Mesendoderm (in vitro differentiated cells): Measurements from ENCODE around the gene ABHD2.

Source experiments
- DNase-seq: peaks from one replicate; pipeline ENCODE4 v3.0.0; 2013
- H2AK5ac ChIP-seq: 2 replicates; pipeline ENCODE4 v1.6.1; 2013; ENCODE audit warnings: low read length, inconsistent platforms
- H2BK120ac ChIP-seq: 2 replicates; pipeline ENCODE4 v1.6.1; 2013; ENCODE audit warnings: low read depth, mild to moderate bottlenecking, low read length, moderate library complexity, mixed read lengths
- H2BK15ac ChIP-seq: replicated peaks from 2 replicates; pipeline ENCODE4 v1.6.1; 2013; ENCODE audit warnings: low read depth, mild to moderate bottlenecking, moderate library complexity
- H2BK5ac ChIP-seq: 2 replicates; pipeline ENCODE4 v1.6.1; 2013; ENCODE audit warnings: low read length, inconsistent platforms
- H3K18ac ChIP-seq: 2 replicates; pipeline ENCODE4 v1.6.1; 2013; ENCODE audit warnings: mild to moderate bottlenecking, low read length, mixed read lengths
- H3K23ac ChIP-seq: one replicate; pipeline ENCODE4 v1.6.1; 2013; ENCODE audit warnings: low read length
- H3K27ac ChIP-seq: 2 replicates; pipeline ENCODE4 v1.5.1; 2013; ENCODE audit warnings: low read depth, mild to moderate bottlenecking, inconsistent platforms, low read length, moderate library complexity
- H3K27me3 ChIP-seq: 2 replicates; pipeline ENCODE4 v1.6.1; 2013; ENCODE audit warnings: low read length, control low read depth, mild to moderate bottlenecking, inconsistent platforms; ENCODE audit not compliant: insufficient read depth, poor library complexity
- H3K36me3 ChIP-seq: 2 replicates; pipeline ENCODE4 v1.6.1; 2013; ENCODE audit warnings: low read length, inconsistent platforms; ENCODE audit not compliant: control insufficient read depth, insufficient read depth
- H3K4ac ChIP-seq: one replicate; pipeline ENCODE4 v1.6.1; 2013; ENCODE audit warnings: low read depth, mild to moderate bottlenecking, low read length, moderate library complexity
- H3K4me1 ChIP-seq: 2 replicates; pipeline ENCODE4 v1.6.1; 2013; ENCODE audit warnings: low read depth, low read length, inconsistent platforms; ENCODE audit not compliant: control insufficient read depth
- H3K4me2 ChIP-seq: 2 replicates; pipeline ENCODE4 v1.6.1; 2013; ENCODE audit warnings: low read length
- H3K4me3 ChIP-seq: 2 replicates; pipeline ENCODE4 v1.5.1; 2013; ENCODE audit warnings: mild to moderate bottlenecking, low read length
- H3K56ac ChIP-seq: one replicate; pipeline ENCODE4 v1.6.1; 2013; ENCODE audit warnings: low read length
- H3K79me1 ChIP-seq: 2 replicates; pipeline ENCODE4 v1.6.1; 2013; ENCODE audit warnings: low read length, inconsistent platforms
- H3K79me2 ChIP-seq: 2 replicates; pipeline ENCODE4 v1.6.1; 2013; ENCODE audit warnings: mild to moderate bottlenecking, low read length; ENCODE audit not compliant: control insufficient read depth, insufficient read depth
- H3K9ac ChIP-seq: 2 replicates; pipeline ENCODE4 v1.6.1; 2013; ENCODE audit warnings: low read length, inconsistent platforms
- H4K5ac ChIP-seq: one replicate; pipeline ENCODE4 v1.6.1; 2013; ENCODE audit warnings: low read length
- H4K8ac ChIP-seq: one replicate; pipeline ENCODE4 v1.6.1; 2013; ENCODE audit warnings: low read depth, mild to moderate bottlenecking, control low read depth, low read length, moderate library complexity
- WGBS: extraction: QIAGEN DNeasy Blood & Tissue Kit; methylation state at CpG from one replicate; pipeline ENCODE4 v1.1.7; 2013; ENCODE audit warnings: low lambda C conversion rate, missing lambda C conversion rate; ENCODE audit not compliant: insufficient coverage; ENCODE audit errors: extremely low coverage; 5-methylcytosine and 5-hydroxymethylcytosine counted together

Gene ABHD2

DNA sequence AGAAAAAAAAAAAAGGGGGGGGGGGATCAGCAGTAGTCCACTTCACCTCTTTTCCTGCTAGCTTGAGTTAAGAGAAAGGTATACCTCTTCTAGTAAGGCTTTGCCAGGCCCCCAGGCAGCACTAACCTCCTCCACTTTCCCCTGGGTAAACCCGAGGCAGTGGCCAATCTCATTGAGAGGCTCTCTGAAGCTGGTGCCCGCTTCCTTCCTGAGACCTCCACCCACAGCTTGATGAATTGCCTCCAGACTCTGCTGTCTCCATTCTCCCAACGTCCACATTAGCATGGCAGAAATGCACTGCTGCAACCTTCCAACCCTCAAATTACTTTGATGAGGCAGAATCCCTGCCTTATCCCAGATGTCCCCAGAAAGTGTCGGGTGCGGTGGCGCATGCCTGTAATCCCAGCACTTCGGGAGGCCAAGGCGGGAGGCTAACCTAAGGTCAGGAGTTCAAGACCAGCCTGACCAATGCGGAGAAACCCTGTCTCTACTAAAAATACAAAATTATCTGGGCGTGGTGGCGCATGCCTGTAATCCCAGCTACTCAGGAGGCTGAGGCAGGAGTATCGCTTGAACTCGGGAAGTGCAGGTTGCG, 117.8 kb downstream of the ABHD2 start:
- no peak overlapping the region for H2BK120ac ChIP-seq
- H3K4me1 ChIP-seq: no peaks in the 10 kb centered on the region
- no peak overlapping the region for H4K8ac ChIP-seq
- no peak for DNase-seq
- no peak overlapping the region for H3K4me3 ChIP-seq
- no peak overlapping the region for H2BK15ac ChIP-seq
- no peak overlapping the region for H3K56ac ChIP-seq
- no peak overlapping the region for H3K4ac ChIP-seq
- H3K36me3 ChIP-seq: no peaks in the 10 kb centered on the region
- no peak overlapping the region for H3K9ac ChIP-seq
- no peak overlapping the region for H2AK5ac ChIP-seq
- H3K23ac ChIP-seq: no peak overlapping the region
- no CpG with 5 or more reads among the region's 14 CpGs for WGBS
- no peak overlapping the region for H3K18ac ChIP-seq
- no peaks in the 10 kb centered on the region for H3K27me3 ChIP-seq
- H4K5ac ChIP-seq: no peak overlapping the region
- H3K27ac ChIP-seq: no peak overlapping the region
- H3K79me2 ChIP-seq: no peaks in the 10 kb centered on the region
- no peak overlapping the region for H3K4me2 ChIP-seq
- H2BK5ac ChIP-seq: no peak overlapping the region
- no peaks in the 10 kb centered on the region for H3K79me1 ChIP-seq

DNA sequence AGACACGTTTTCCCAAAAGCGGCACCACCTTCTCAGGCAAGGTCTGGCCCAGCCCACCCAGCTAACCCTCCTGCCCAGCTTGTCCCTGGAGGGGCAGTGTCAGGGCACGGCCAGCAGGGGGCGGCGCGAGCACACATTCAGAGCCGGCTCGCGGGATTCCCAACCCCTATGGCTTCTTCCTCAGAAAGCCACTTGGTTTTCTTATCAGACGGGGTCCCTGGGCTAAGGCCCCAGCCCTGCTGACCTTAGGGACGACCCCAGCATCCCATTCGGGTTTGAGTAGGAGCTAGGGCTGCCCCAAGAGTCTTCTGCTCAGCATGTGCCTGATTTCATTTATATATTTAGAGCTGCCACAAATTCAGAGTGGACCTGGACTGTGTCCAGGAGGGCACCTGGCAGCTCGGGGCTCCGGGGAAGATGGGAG, 118.7 kb downstream of the ABHD2 start:
- Histone ChIP-seq H3K4me3 (no peak overlapping the region), H3K4ac (no peak overlapping the region), H3K56ac (no peak overlapping the region), H2BK120ac (no peak overlapping the region), H3K27me3 (no peaks in the 10 kb centered on the region), H3K79me1 (no peaks in the 10 kb centered on the region), H2BK5ac (no peak overlapping the region), H3K9ac (peak overlapping the region; percentile 32), H3K27ac (no peak overlapping the region), H3K79me2 (no peaks in the 10 kb centered on the region), H3K18ac (no peak overlapping the region), H3K36me3 (no peaks in the 10 kb centered on the region), H4K5ac (no peak overlapping the region), H4K8ac (no peak overlapping the region), H2BK15ac (no peak overlapping the region), H3K4me2 (no peak overlapping the region), H2AK5ac (no peak overlapping the region), H3K23ac (no peak overlapping the region), H3K4me1 (no peaks in the 10 kb centered on the region)
- no CpG with 5 or more reads among the region's 14 CpGs for WGBS
- peak; percentile 83 for DNase-seq

- no peak overlapping the region for H3K23ac ChIP-seq
- DNase-seq: no peak
- no peaks in the 10 kb centered on the region for H3K4me1 ChIP-seq
- no peak overlapping the region for H3K4me3 ChIP-seq
- no peak overlapping the region for H3K4me2 ChIP-seq
- no peak overlapping the region for H3K18ac ChIP-seq
- H2BK15ac ChIP-seq: no peak overlapping the region
- no peak overlapping the region for H4K8ac ChIP-seq
- H4K5ac ChIP-seq: no peak overlapping the region
- H3K9ac ChIP-seq: no peak overlapping the region
- H3K79me1 ChIP-seq: no peaks in the 10 kb centered on the region
- H3K27ac ChIP-seq: no peak overlapping the region
- no peak overlapping the region for H3K4ac ChIP-seq
- no peaks in the 10 kb centered on the region for H3K27me3 ChIP-seq
- H2BK120ac ChIP-seq: no peak overlapping the region
- no peak overlapping the region for H2AK5ac ChIP-seq
- H3K56ac ChIP-seq: no peak overlapping the region
- no peaks in the 10 kb centered on the region for H3K36me3 ChIP-seq
- H3K79me2 ChIP-seq: no peaks in the 10 kb centered on the region
- no peak overlapping the region for H2BK5ac ChIP-seq
Measured at GRCh38 chr15:89208256-89208655, 120.0 kb downstream of the ABHD2 start.

GRCh38 chr15:89209057-89209456, 120.8 kb downstream of the ABHD2 start:
- H3K18ac ChIP-seq: no peak overlapping the region
- H3K36me3 ChIP-seq: no peaks in the 10 kb centered on the region
- no peaks in the 10 kb centered on the region for H3K27me3 ChIP-seq
- no peak overlapping the region for H4K5ac ChIP-seq
- no peak overlapping the region for H3K56ac ChIP-seq
- H3K79me1 ChIP-seq: no peaks in the 10 kb centered on the region
- H3K79me2 ChIP-seq: no peaks in the 10 kb centered on the region
- no peak overlapping the region for H3K4ac ChIP-seq
- no peak overlapping the region for H3K27ac ChIP-seq
- H3K4me3 ChIP-seq: no peak overlapping the region
- DNase-seq: no peak
- H2AK5ac ChIP-seq: no peak overlapping the region
- H3K9ac ChIP-seq: no peak overlapping the region
- WGBS: no CpG with 5 or more reads among the region's 1 CpG
- H3K4me2 ChIP-seq: no peak overlapping the region
- H3K23ac ChIP-seq: no peak overlapping the region
- no peaks in the 10 kb centered on the region for H3K4me1 ChIP-seq
- H2BK15ac ChIP-seq: no peak overlapping the region
- no peak overlapping the region for H2BK120ac ChIP-seq
- no peak overlapping the region for H4K8ac ChIP-seq
- H2BK5ac ChIP-seq: no peak overlapping the region

- H2AK5ac ChIP-seq: no peak overlapping the region
- no peak overlapping the region for H3K23ac ChIP-seq
- H2BK120ac ChIP-seq: no peak overlapping the region
- H3K56ac ChIP-seq: no peak overlapping the region
- H4K5ac ChIP-seq: no peak overlapping the region
- H4K8ac ChIP-seq: no peak overlapping the region
- H3K27me3 ChIP-seq: no peaks in the 10 kb centered on the region
- H3K79me2 ChIP-seq: no peaks in the 10 kb centered on the region
- no peaks in the 10 kb centered on the region for H3K36me3 ChIP-seq
- H3K79me1 ChIP-seq: no peaks in the 10 kb centered on the region
- H3K27ac ChIP-seq: no peak overlapping the region
- H2BK5ac ChIP-seq: no peak overlapping the region
- H3K4me1 ChIP-seq: no peaks in the 10 kb centered on the region
- no CpG with 5 or more reads among the region's 5 CpGs for WGBS
- H3K18ac ChIP-seq: no peak overlapping the region
- no peak overlapping the region for H3K4me2 ChIP-seq
- DNase-seq: no peak
- no peak overlapping the region for H3K4me3 ChIP-seq
- no peak overlapping the region for H3K4ac ChIP-seq
- H2BK15ac ChIP-seq: no peak overlapping the region
- no peak overlapping the region for H3K9ac ChIP-seq
Measured at GRCh38 chr15:89211678-89212170, 123.5 kb downstream of the ABHD2 start.

- no peak overlapping the region for H2BK120ac ChIP-seq
- no peak for DNase-seq
- no peak overlapping the region for H3K56ac ChIP-seq
- H3K79me1 ChIP-seq: no peaks in the 10 kb centered on the region
- H4K5ac ChIP-seq: no peak overlapping the region
- no peaks in the 10 kb centered on the region for H3K4me1 ChIP-seq
- no CpG with 5 or more reads among the region's 2 CpGs for WGBS
- H3K27me3 ChIP-seq: no peaks in the 10 kb centered on the region
- H3K4me2 ChIP-seq: no peak overlapping the region
- H3K79me2 ChIP-seq: no peaks in the 10 kb centered on the region
- H3K23ac ChIP-seq: no peak overlapping the region
- no peak overlapping the region for H3K27ac ChIP-seq
- H3K36me3 ChIP-seq: no peaks in the 10 kb centered on the region
- no peak overlapping the region for H2BK5ac ChIP-seq
- no peak overlapping the region for H3K4me3 ChIP-seq
- H2AK5ac ChIP-seq: no peak overlapping the region
- H3K4ac ChIP-seq: no peak overlapping the region
- H3K9ac ChIP-seq: no peak overlapping the region
- no peak overlapping the region for H2BK15ac ChIP-seq
- no peak overlapping the region for H4K8ac ChIP-seq
- H3K18ac ChIP-seq: no peak overlapping the region
Measured at GRCh38 chr15:89215627-89216026, 127.4 kb downstream of the ABHD2 start.
